HCT116 (cell line): ENCODE data around the gene OR7C1.

Experiments used
- CEBPB ChIP-seq: IDR thresholded peaks from 2 replicates; pipeline ENCODE4 v1.6.1; 2012; ENCODE audit warnings: low read depth
- YY1 ChIP-seq: IDR thresholded peaks from 2 replicates; pipeline ENCODE4 v1.6.1; 2011; ENCODE audit warnings: low read length, low read depth, moderate library complexity, mild to moderate bottlenecking; ENCODE audit not compliant: insufficient replicate concordance; ENCODE audit errors: extremely low read depth

GRCh38 chr19:14764401-14764800 is 70.6 kb downstream of the OR7C1 start:
- TF ChIP-seq YY1 (no peak), CEBPB (no peak)
